ENCODE measurements around the gene RFT1. TPM values are rescaled to one million over a fixed set of nuclear protein-coding genes. Genes with fewer than 3 reads are reported as not detected.
A peak's percentile ranks its signal among the peaks of the same experiment; 100 is the strongest.

RFT1 gene
- total and polyA plus RNA-seq, 2 of the 13 experiments (the other 11 are each of a cell fraction or from before 2014, with no cell fraction given), result 23.2 to 37.0 TPM

- no peaks in the 10 kb centered on the region for H3K27me3 ChIP-seq (ENCODE audit: control insufficient read depth in 1 of 2, insufficient read depth in 2 of 2, low read length in 2 of 2)
- peaks cover 3% of the 10 kb centered on the region for H4K20me1 ChIP-seq (ENCODE audit: insufficient read depth, low read length)
- peak overlapping the region; percentile 17 for H3K27ac ChIP-seq (ENCODE audit: extremely low read length, insufficient read depth, low read length)
- ATAC-seq (no peak), DNase-seq (ENCODE audit: low spot score) (no peak), FAIRE-seq (peak; percentile 47)
- peak overlapping the region; percentile 99 for H3K4me2 ChIP-seq (ENCODE audit: low read depth, low read length)
- POLR2A ChIA-PET, result interaction anchor here (1.1 kb wide), 2 partner anchors 15 to 28 kb away, joined by 3 read pairs; no protein-coding TSS in a partner anchor
- H3K9me3 ChIP-seq (ENCODE audit: low read length), result no peaks in the 10 kb centered on the region
- peaks cover 4 to 6% of the 10 kb centered on the region in 2 experiments; a peak in 2 of 5 replicates for H3K36me3 ChIP-seq (replicated peaks in 1 of 2; ENCODE audit: control insufficient read depth in 1 of 2, insufficient read depth in 2 of 2, low read length in 2 of 2)
- peak overlapping the region; percentile 65 to 97 (median 87) for H3K4me3 ChIP-seq (replicated peaks in 1 of 3; ENCODE audit: insufficient read depth in 1 of 3, low read depth in 2 of 3, low read length in 3 of 3)
- peak overlapping the region; percentile 69; the same call in 1 of the 2 replicates for H3K9ac ChIP-seq (ENCODE audit: insufficient read depth, low read depth, low read length)
- H2AFZ ChIP-seq (ENCODE audit: low read length), result no peak overlapping the region
- CTCF ChIA-PET (ENCODE audit: low intra/inter-chr PET ratio, low total read pairs), result interaction anchor here (1.2 kb wide), 1 partner anchor 33 kb away, joined by 4 read pairs; no protein-coding TSS in a partner anchor
- H3K79me2 ChIP-seq (ENCODE audit: insufficient read depth, low read length), result peaks cover 19% of the 10 kb centered on the region
- intact Hi-C loops (cut with micrococcal nuclease; ENCODE audit: unreplicated experiment), result no loop called here
- in situ Hi-C loops (cut with HindIII; ENCODE audit: extremely low pct_ligation_motif_present, low pct_unique_long_range_greater_than_20kb), result no loop called here
- BruUV-seq (replicated peaks), result no TSS peak
- WGBS (ENCODE audit: low lambda C conversion rate), result 54% methylated on average over 12 of the region's 12 CpGs
- H3K4me1 ChIP-seq (ENCODE audit: insufficient read depth, low read length), result peaks cover 66% of the 10 kb centered on the region
- TF ChIP-seq FOXK1 (CRISPR knock-in tag; IDR thresholded peaks at IDR 0.05; ENCODE audit: borderline replicate concordance, low read depth) (no peak), ZNF687 (CRISPR knock-in tag; IDR thresholded peaks at IDR 0.05) (0 out of 2 replicates have a peak, but pooled peaks have one; percentile 21), KDM5B (CRISPR knock-in tag; IDR thresholded peaks at IDR 0.05; ENCODE audit: borderline replicate concordance) (0 out of 2 replicates have a peak, but pooled peaks have one; percentile 18), CTCF (CRISPR knock-in tag; IDR thresholded peaks at IDR 0.05) (peak; percentile 16; the same call in 1 of the 2 replicates), SAP130 (CRISPR knock-in tag; IDR thresholded peaks at IDR 0.05; ENCODE audit: low read depth) (peak; percentile 26; the same call in 1 of the 2 replicates), NRL (CRISPR knock-in tag; IDR thresholded peaks at IDR 0.05; ENCODE audit: borderline replicate concordance) (0 out of 2 replicates have a peak, but pooled peaks have one; percentile 1), JUNB (CRISPR knock-in tag; IDR thresholded peaks at IDR 0.05; ENCODE audit: borderline replicate concordance) (no peak), PITX1 (CRISPR knock-in tag; IDR thresholded peaks at IDR 0.05) (no peak)
- TF ChIP-seq, protein P1, sequence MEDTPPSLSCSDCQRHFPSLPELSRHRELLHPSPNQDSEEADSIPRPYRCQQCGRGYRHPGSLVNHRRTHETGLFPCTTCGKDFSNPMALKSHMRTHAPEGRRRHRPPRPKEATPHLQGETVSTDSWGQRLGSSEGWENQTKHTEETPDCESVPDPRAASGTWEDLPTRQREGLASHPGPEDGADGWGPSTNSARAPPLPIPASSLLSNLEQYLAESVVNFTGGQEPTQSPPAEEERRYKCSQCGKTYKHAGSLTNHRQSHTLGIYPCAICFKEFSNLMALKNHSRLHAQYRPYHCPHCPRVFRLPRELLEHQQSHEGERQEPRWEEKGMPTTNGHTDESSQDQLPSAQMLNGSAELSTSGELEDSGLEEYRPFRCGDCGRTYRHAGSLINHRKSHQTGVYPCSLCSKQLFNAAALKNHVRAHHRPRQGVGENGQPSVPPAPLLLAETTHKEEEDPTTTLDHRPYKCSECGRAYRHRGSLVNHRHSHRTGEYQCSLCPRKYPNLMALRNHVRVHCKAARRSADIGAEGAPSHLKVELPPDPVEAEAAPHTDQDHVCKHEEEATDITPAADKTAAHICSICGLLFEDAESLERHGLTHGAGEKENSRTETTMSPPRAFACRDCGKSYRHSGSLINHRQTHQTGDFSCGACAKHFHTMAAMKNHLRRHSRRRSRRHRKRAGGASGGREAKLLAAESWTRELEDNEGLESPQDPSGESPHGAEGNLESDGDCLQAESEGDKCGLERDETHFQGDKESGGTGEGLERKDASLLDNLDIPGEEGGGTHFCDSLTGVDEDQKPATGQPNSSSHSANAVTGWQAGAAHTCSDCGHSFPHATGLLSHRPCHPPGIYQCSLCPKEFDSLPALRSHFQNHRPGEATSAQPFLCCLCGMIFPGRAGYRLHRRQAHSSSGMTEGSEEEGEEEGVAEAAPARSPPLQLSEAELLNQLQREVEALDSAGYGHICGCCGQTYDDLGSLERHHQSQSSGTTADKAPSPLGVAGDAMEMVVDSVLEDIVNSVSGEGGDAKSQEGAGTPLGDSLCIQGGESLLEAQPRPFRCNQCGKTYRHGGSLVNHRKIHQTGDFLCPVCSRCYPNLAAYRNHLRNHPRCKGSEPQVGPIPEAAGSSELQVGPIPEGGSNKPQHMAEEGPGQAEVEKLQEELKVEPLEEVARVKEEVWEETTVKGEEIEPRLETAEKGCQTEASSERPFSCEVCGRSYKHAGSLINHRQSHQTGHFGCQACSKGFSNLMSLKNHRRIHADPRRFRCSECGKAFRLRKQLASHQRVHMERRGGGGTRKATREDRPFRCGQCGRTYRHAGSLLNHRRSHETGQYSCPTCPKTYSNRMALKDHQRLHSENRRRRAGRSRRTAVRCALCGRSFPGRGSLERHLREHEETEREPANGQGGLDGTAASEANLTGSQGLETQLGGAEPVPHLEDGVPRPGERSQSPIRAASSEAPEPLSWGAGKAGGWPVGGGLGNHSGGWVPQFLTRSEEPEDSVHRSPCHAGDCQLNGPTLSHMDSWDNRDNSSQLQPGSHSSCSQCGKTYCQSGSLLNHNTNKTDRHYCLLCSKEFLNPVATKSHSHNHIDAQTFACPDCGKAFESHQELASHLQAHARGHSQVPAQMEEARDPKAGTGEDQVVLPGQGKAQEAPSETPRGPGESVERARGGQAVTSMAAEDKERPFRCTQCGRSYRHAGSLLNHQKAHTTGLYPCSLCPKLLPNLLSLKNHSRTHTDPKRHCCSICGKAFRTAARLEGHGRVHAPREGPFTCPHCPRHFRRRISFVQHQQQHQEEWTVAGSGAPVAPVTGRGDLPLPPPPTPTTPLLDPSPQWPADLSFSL (CRISPR knock-in tag; IDR thresholded peaks at IDR 0.05), result peak; percentile 89
These were observed 32.6 kb upstream of the RFT1 start for GRCh38 chr3:53162672-53163443.
